A673 (cell line): ENCODE data around the gene MAPK12. TPM values are rescaled to one million over a fixed set of nuclear protein-coding genes. Genes with fewer than 3 reads are reported as not detected.

ENCODE experiments used
- BruUV-seq: library from RNA; stranded (reverse); fragments of 400-500 nt; replicated peaks from 2 replicates; lab custom pipeline; 2021; lab: Mats Ljungman, UMichigan
- CTCF ChIA-PET: fragments of 300-600 bp; sonication (Branson Sonifier 250); formaldehyde crosslinking; loops from one replicate; lab custom pipeline; 2022; ENCODE audit warnings: antibody characterized with exemption; lab: Charles Lee
- POLR2A ChIA-PET: fragments of 300-600 bp; sonication (Branson Sonifier 250); formaldehyde crosslinking; loops from one replicate; lab custom pipeline; 2022; ENCODE audit warnings: antibody characterized with exemption; ENCODE audit not compliant: low non-redundant PET; lab: Charles Lee
- DNase-seq: peaks from one replicate; pipeline ENCODE4 v3.0.0-alpha.2; 2015; ENCODE audit warnings: low spot score
- H3K27ac ChIP-seq: fragments of 200-600 bp; sonication (generic); 2 replicates; pipeline ENCODE4 v1.5.1; 2016; ENCODE audit warnings: mixed run types, low read depth, mild to moderate bottlenecking, mixed read lengths, antibody characterized with exemption, low read length; ENCODE audit not compliant: poor library complexity, severe bottlenecking
- H3K27me3 ChIP-seq: fragments of 200-600 bp; sonication (generic); replicated peaks from 2 replicates; pipeline ENCODE4 v1.6.1; 2017; ENCODE audit warnings: mixed run types, low read depth, mild to moderate bottlenecking, mixed read lengths, antibody characterized with exemption, low read length; ENCODE audit not compliant: insufficient read depth, poor library complexity
- H3K36me3 ChIP-seq: fragments of 200-600 bp; sonication (generic); 2 replicates; pipeline ENCODE4 v1.6.1; 2016; ENCODE audit warnings: mixed run types, mild to moderate bottlenecking, mixed read lengths, antibody characterized with exemption, low read length; ENCODE audit not compliant: insufficient read depth, poor library complexity, severe bottlenecking
- H3K4me1 ChIP-seq: fragments of 200-600 bp; sonication (generic); 2 replicates; pipeline ENCODE4 v1.6.1; 2017; ENCODE audit warnings: mixed run types, mild to moderate bottlenecking, mixed read lengths, antibody characterized with exemption, low read length; ENCODE audit not compliant: insufficient read depth, poor library complexity, severe bottlenecking
- H3K4me3 ChIP-seq: fragments of 200-600 bp; sonication (generic); 2 replicates; pipeline ENCODE4 v1.5.1; 2016; ENCODE audit warnings: low read depth, mixed run types, mild to moderate bottlenecking, mixed read lengths, low read length; ENCODE audit not compliant: poor library complexity, severe bottlenecking
- H3K9me3 ChIP-seq: fragments of 200-600 bp; sonication (generic); 2 replicates; pipeline ENCODE4 v1.6.1; 2016; ENCODE audit warnings: mixed run types, low read depth, mild to moderate bottlenecking, mixed read lengths, antibody characterized with exemption, low read length; ENCODE audit not compliant: poor library complexity, severe bottlenecking
- EZH2 ChIP-seq: fragments of 200-600 bp; sonication (generic); IDR thresholded peaks from 2 replicates; pipeline ENCODE4 v1.6.1; 2017; ENCODE audit warnings: borderline replicate concordance, low read depth, mild to moderate bottlenecking, mixed read lengths, antibody characterized with exemption, low read length; ENCODE audit not compliant: poor library complexity, severe bottlenecking
- intact Hi-C: fragments of 100-400 bp; cut with micrococcal nuclease; formaldehyde crosslinking; loops from one replicate; pipeline ENCODE4 v1.10.0; 2022; ENCODE audit not compliant: unreplicated experiment
- total RNA-seq: library from RNA; stranded (reverse); gene quantifications from 2 replicates; pipeline ENCODE4 v1.2.3, GENCODE V29; 2021
- TF ChIP-seq, protein P1 (sequence below): fragments of 300-800, 200-600 bp; sonication (generic); conservative IDR thresholded peaks from 2 replicates; pipeline ENCODE4 v1.5.1; 2017; ENCODE audit warnings: low read depth, mild to moderate bottlenecking, antibody characterized with exemption, low read length, moderate library complexity, mixed read lengths

MAPK12 gene
- total RNA-seq, 1 experiment from 2014 or later, result 20.8 TPM

DNA sequence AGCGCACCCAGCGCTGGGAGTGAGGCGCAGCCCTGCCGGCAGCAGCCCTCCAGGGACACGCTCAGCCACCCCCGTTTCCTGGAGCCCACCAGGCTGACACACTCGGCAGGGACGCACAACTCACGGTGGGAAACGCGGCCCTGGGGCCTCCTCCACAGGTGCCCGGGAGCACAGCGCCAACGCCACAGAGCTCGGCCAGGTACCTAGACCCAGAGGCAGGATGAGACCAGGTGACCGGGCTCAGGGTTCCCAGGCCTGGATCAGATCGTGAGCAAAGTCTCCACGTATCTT lies 34.7 kb downstream of the MAPK12 start:
- Histone ChIP-seq H3K27ac (no peak overlapping the region), H3K9me3 (no peaks in the 10 kb centered on the region), H3K4me1 (no peaks in the 10 kb centered on the region), H3K27me3 (no peaks in the 10 kb centered on the region), H3K36me3 (peaks cover 22% of the 10 kb centered on the region), H3K4me3 (no peak overlapping the region)
- ChIA-PET CTCF (no interaction called here), POLR2A (no interaction called here)
- DNase-seq, result no peak
- intact Hi-C loops, result no loop called here
- TF ChIP-seq, protein P1, sequence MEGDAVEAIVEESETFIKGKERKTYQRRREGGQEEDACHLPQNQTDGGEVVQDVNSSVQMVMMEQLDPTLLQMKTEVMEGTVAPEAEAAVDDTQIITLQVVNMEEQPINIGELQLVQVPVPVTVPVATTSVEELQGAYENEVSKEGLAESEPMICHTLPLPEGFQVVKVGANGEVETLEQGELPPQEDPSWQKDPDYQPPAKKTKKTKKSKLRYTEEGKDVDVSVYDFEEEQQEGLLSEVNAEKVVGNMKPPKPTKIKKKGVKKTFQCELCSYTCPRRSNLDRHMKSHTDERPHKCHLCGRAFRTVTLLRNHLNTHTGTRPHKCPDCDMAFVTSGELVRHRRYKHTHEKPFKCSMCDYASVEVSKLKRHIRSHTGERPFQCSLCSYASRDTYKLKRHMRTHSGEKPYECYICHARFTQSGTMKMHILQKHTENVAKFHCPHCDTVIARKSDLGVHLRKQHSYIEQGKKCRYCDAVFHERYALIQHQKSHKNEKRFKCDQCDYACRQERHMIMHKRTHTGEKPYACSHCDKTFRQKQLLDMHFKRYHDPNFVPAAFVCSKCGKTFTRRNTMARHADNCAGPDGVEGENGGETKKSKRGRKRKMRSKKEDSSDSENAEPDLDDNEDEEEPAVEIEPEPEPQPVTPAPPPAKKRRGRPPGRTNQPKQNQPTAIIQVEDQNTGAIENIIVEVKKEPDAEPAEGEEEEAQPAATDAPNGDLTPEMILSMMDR, result no peak
- no peak for TF ChIP-seq EZH2
- BruUV-seq, result no TSS peak

DNA sequence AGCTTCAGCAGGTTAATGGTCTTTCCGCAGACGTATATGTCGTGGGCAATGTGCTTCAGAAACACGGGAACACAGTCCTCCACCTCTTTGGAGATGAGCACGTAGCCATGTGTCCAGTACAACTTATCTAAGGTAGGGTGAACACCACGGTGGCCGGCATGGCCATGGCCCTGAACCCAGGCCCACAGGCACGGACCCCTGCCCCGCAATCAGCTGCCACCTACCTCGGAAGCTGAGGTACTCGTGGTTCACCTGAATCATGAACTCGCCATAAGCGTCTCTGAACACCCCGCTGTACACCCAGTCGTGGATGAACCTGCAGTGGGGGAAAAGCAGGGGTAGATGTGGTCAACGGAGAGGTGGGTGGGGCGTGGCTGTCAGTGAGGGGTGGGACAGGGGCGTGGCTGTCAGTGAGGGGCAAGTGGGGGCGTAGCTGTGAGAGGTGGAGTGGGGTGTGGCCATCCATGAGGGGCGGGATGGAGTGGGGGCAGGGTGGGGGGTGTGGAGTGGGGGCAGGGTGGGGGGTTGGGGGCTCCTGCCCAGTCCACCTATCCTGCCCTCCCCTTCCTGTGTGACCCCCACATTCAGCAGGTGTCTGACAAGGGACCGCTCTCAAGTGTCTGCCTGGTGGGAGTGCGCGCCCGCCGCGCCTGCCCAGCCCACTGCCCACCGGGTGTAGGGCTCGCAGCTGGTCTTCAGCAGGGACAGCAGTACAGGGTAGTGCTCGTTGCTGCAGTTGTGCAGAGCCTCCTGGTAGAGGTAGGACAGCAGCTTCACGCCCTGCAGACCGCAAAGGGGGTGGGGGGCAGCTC lies 35.2 kb downstream of the MAPK12 start:
- no peaks in the 10 kb centered on the region for H3K27me3 ChIP-seq
- ChIA-PET CTCF (no interaction called here), POLR2A (no interaction called here)
- TF ChIP-seq EZH2, result no peak
- TF ChIP-seq, protein P1, result no peak
- BruUV-seq, result no TSS peak
- intact Hi-C loops, result no loop called here
- peaks cover 28% of the 10 kb centered on the region for H3K36me3 ChIP-seq
- no peaks in the 10 kb centered on the region for H3K4me1 ChIP-seq
- no peak overlapping the region for H3K4me3 ChIP-seq
- DNase-seq, result no peak
- no peak overlapping the region for H3K27ac ChIP-seq
- H3K9me3 ChIP-seq, result no peaks in the 10 kb centered on the region

DNA sequence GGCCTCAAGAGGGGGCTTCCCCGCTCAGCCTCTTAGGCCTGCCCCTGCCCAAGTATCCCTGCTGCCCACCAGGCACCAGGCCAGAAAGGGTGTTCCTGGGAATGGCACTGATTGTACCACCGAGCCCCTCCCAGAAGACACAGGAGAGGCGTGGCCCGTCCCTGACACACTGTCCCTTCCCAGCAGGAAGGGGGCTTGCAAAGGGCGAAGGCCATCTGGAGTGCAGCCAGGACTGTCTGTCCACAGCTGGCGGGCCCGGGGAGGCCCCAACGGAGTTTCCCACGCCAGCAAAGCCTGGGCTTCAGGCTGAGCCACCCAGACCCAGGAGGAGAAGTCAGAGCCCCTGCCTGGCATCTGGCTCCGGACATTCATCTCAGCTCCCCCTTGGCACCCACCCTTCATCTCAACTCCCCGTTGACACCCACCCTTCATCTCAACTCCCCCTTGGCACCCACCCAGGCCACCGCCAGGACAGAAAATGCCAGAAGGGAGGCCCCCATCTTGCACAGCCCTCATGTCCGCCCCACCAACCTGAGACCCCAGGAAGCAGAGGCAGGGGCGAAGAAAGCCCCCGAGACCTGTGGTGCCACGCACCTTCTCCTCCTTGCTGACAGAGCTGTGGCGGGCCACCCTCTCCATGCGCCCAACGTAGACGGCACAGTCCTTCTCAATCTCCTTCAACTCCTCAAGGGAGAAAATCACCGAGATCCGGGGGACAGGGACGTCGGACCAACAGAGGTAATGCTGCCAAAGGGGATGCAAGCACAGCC lies 36.1 kb downstream of the MAPK12 start:
- BruUV-seq, result no TSS peak
- no peaks in the 10 kb centered on the region for H3K4me1 ChIP-seq
- intact Hi-C loops, result no loop called here
- no peak for TF ChIP-seq EZH2
- TF ChIP-seq, protein P1, result no peak
- peaks cover 36% of the 10 kb centered on the region for H3K36me3 ChIP-seq
- ChIA-PET POLR2A (no interaction called here), CTCF (no interaction called here)
- no peaks in the 10 kb centered on the region for H3K27me3 ChIP-seq
- H3K4me3 ChIP-seq, result no peak overlapping the region
- H3K27ac ChIP-seq, result no peak overlapping the region
- H3K9me3 ChIP-seq, result no peaks in the 10 kb centered on the region
- DNase-seq, result no peak
